ENCODE results near the gene MYL6.
A peak's percentile ranks its signal among the peaks of the same experiment; 100 is the strongest.
"Not testable (repeated sequence)": the region's sequence is repeated elsewhere in the genome, so short reads cannot be mapped to it uniquely, and the experiment has no call there.

MYL6 gene

DNA sequence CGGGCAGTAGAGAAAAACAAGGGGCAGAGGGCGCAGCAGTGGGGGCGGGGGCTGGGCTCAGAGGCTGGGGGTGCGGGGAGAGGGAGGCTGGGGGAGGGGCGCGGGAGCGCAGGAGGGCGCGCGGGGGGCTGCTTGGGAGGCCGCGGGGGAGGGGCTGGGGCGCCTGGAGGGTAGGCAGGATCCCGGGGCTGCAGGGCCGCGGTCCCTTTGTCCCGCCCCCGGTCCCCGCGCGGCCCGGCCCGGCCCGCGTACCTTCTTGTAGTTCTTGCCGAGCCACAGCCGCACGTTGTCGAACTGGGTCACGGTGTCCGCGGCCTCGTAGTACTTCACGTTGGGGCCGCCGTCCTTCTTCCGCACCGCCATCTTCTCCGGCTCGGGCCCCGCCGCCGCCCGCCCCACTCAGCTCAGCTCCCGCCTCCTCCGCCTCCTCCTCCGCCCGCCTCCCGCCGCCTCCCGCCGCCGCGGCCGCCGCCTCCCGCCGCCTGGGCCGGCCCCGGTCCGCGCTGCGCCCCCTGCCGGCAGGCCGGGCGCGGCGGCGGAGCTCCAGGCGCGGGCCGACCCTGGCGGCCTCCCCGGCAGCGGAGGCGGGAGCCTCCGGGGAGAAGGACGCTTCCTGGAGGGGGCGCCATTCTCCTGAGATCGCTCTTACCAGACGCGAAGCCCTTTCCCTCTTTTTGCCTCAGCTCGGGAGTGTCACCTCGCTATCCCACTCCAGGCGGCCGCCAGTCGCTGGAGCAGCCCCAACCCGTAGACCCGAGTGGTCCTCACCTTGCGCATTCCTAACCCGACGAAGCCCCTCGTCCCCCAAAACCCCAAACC, 31.1 kb downstream of the MYL6 start, which contains the start of gene SMARCC2:
Gene SMARCC2, minus strand, starts transcription at position 385 of the 819 bp plus-strand sequence. Its CDS starts 22 bp downstream, at position 363.
- peak; percentile 70 to 78 for DNase-seq (ENCODE audit: low read depth in 1 of 2, low spot score in 1 of 2)

DNA sequence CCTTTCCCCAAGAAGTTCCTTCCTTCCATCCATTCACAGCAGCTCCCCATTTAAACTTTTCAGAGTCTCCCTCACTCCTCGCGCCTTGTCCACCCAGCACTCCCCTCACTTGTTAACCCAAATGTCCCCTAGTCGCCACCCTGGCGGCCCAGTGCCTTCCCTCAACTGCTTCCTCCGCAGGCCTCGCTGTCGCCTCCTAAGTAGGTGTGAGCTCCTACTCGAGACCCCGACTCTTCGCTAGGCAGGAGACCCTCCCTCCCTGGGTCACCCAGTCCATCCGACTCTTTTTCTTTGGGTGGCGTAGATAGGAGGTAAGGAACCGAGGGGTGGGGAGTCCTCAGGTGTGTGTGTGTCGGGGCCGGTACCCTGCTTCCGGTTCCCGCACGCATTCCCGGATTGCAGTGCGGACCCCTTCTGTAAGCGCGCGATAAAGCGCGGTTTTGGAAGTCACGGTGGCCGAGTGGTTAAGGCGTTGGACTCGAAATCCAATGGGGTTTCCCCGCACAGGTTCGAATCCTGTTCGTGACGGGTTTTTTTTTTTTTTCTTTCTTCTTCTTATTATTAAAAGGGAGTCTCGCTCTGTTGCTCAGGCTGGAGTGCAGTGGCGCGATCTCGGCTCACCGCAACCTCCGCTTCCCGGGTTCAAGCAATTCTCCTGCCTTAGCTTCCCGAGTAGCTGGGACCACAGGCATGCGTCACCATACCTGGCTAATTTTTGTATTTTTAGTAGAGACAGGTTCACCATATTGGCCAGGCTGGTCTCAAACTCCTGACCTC, 31.9 kb downstream of the MYL6 start:
- DNase-seq (ENCODE audit: low read depth in 1 of 2, low spot score in 1 of 2): peak; percentile 48 to 89

- DNase-seq (ENCODE audit: low read depth in 1 of 2, low spot score in 1 of 2): no peak
Observed at GRCh38 chr12:56190695-56191155, 32.6 kb downstream of the MYL6 start.

DNA sequence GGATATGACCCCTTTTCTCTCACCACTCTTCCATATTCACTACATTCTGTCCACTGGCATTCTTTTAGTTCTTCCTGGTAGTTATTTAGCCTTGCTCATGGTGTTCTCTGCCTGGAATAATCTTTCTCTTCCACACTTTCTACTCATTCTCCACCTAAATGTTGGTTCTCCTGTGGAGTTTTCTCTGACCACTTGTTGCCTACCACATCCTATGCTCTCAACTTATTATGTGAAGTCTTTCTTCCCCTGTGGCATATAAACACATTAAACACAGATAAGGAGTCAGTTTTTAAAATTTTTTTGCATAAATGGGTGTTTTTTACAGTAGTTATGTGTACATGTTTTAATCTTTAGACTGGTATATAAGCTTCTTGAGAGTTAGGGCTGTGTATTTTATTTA, 34.4 kb downstream of the MYL6 start:
- no peak for DNase-seq (ENCODE audit: low read depth in 1 of 2, low spot score in 1 of 2)

GRCh38 chr12:56193025-56193578, 34.9 kb downstream of the MYL6 start:
- DNase-seq (ENCODE audit: low read depth in 1 of 2, low spot score in 1 of 2): peak in 1 of 2 donors; percentile 34

- not testable (repeated sequence) for DNase-seq (ENCODE audit: low read depth in 1 of 2, low spot score in 1 of 2)
Observed at GRCh38 chr12:56196818-56197550, 38.8 kb downstream of the MYL6 start.

DNA sequence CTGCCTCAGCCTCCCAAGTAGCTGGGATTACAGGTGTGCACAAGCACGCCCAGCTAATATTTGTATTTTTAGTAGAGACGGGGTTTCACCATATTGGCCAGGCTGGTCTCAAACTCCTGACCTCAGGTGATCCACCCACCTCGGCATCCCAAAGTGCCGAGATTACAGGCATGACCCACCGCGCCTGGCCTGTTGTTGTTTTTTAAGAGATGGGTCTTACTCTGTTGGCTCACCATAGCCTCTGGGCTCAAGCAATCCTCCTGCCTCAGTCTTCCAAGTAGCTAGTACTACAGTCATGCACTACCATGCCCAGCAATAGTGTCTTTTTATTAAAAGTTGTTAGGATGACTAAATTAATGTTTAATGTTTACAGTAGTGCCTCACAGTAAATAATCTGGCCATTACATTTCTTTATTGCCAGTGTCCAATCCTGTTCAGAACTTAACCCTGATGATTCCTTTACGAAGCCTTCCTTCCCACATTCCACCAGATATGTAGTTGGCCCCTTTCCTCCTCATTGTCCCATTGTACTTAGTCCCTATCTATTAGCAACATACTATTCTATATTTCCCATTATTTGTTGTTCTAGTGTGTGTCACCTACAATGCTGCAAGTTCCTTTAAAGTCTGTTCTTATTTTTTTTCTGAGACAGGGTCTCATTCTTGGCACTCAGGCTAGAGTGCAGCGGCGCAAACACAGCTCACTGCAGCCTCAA, 39.9 kb downstream of the MYL6 start:
- DNase-seq (ENCODE audit: low read depth in 1 of 2, low spot score in 1 of 2): no peak

GRCh38 chr12:56198836-56199235, 40.7 kb downstream of the MYL6 start:
- no peak for DNase-seq (ENCODE audit: low read depth in 1 of 2, low spot score in 1 of 2)

GRCh38 chr12:56202366-56202765, 44.2 kb downstream of the MYL6 start:
- no peak for DNase-seq (ENCODE audit: low read depth in 1 of 2, low spot score in 1 of 2)

- DNase-seq (ENCODE audit: low read depth in 1 of 2, low spot score in 1 of 2): no peak
Observed at GRCh38 chr12:56202838-56203237, 44.7 kb downstream of the MYL6 start.

DNA sequence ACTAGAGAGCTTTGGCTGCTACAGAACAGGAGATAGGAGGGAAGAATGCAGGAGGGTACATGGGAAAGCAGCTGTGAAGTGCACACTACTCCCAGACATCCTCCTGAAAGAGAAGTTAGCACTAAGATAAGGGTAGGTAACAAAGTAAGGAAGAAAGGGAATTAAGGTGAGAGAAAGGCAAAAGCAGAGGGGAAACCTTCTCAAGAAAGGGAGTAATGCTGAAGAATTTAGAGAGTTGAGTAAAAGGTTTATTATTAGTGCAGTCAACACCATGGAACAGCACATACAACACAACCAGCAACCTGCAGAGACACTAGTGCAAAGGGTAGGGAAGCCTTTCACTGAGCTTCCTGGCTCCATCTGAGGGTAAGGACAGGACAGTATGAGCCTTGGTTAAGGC, 46.1 kb downstream of the MYL6 start:
- no peak for DNase-seq (ENCODE audit: low read depth in 1 of 2, low spot score in 1 of 2)

GRCh38 chr12:56205445-56205844, 47.3 kb downstream of the MYL6 start:
- no peak for DNase-seq (ENCODE audit: low read depth in 1 of 2, low spot score in 1 of 2)

DNA sequence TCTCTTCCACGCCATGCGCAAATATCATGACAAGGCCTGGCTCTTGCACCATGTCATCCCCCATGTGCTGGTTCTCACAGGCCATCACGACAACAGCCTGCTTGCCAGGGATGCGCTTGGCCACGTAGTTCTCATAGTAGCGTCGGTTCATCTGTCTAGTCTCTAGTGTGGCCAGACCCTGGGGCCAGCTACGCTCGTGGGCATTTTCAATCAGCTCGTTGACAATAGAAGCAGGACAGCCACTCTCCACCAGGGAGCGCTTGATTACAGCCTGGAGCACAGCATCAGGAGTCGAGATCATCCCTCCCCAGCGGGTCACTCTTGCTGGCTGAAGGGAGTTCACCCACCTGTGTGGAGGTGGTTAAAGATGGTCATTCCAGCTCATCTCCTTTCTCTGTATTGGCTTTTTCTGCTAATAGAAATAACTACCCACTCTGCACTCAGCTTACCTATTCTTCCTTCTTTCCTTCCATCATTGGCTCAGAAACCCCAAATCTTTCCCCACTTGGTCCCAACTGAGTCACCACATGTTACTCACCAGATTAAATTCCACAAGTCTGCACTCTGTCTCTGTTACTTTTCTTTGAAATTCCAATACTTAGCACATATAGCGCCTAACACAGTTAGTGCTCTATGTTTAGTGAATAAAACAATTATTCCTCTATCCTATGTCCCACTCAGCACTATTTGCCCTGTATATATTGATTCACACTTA, 48.5 kb downstream of the MYL6 start:
- DNase-seq (ENCODE audit: low read depth in 1 of 2, low spot score in 1 of 2): no peak

- DNase-seq (ENCODE audit: low read depth in 1 of 2, low spot score in 1 of 2): no peak
Observed at GRCh38 chr12:56208006-56208405, 49.8 kb downstream of the MYL6 start.

All from stimulated activated CD4-positive, alpha-beta T cell treated with anti-CD3 and anti-CD28 coated beads, Interleukin-15, amount 100 ng/mL, for 1 hour (primary cell).